Measurements from ENCODE around the gene DMRTC2.

Gene DMRTC2

DNA sequence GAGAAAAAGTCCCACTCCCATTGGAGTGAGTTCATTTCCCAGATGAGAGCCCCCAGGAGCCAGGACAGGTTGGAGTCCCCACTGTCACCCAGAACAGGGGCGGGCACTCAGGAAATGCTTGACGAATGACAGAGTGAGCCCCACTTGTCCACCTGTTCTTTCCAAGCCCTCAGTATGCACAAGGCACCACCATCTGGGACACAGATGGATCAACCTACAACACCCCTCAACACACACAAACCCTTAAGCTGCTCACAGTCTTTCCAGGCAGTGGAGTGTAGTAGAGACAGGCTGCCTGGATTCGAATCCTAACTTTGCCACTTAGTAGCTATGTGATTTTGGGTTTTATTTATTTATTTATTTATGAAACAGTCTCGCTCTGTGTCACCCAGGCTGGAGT is 46.1 kb downstream of the DMRTC2 start:
- DNase-seq (ENCODE audit: low spot score): no peak

DNA sequence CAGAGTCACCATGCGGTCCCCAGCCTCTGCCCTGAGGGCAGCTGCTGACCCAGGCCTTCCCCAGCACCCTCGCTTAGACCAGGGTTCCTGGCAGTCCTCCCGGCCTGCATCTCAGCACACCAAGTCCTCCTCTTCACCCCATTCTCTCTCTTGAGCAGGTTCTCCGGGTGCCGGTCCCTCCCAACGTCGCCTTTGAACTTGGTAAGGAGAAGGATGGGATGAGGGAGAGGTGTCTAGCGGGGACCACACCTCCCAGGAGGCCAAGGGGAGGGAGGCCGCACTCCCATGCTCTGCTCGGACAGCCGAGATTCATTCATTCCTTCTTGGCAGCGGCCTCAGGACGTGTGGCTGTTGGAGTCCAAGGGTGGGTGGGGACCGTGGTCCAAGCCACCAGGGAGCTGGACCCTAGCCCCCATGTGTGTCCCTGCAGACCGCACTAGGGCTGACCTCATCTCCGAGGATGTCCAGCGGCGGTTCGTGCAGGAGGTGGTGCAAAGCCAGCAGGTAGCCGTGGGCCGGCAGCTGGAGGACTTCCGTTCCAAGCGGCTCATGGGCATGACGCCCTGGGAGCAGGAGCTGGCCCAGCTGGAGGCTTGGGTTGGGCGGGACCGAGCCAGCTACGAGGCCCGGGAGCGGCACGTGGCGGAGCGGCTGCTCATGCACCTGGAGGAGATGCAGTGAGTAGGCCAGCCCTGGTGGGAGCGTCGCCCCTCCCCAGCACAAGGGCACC is 47.5 kb downstream of the DMRTC2 start:
- no peak for DNase-seq (ENCODE audit: low spot score)

- DNase-seq (ENCODE audit: low spot score): no peak
These were observed 49.1 kb downstream of the DMRTC2 start for GRCh38 chr19:41893899-41894298.

DNA sequence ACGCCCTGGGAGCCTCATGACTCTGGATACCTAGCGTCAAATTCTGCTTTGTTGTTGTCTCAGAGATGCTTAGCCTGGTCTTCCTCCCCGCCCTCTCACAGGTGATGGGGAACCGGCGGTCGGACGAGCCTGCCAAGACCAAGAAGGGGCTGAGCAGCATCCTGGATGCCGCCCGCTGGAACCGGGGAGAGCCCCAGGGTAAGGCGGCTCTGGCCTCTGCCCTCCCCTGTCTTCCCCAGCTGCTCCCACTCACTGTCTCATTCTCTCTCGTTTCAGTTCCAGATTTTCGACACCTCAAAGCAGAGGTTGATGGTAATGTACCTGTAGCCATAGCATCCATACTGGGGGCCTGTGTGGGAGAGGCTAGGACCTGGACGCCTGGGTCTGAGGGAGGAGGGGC is 49.5 kb downstream of the DMRTC2 start:
- DNase-seq (ENCODE audit: low spot score): no peak

- DNase-seq (ENCODE audit: low spot score): no peak
These were observed 51.1 kb downstream of the DMRTC2 start for GRCh38 chr19:41895745-41896580.

DNA sequence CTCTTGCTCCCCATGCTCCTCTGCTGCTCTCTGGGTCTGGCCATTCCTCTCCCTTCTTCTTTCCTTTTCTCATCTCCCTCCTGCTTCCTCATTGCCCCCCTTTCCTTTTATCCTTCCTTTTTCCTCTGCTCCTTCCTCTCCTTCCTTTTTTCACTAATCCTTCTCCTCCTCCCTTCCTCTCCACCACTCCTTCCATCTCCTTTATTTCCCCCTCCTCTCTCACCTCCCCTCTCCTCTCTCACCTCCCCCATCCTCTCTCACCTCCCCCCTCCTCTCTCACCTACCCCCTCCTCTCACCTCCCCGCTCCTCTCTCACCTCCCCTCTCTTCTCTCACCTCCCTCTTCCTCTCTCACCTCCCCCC is 51.7 kb downstream of the DMRTC2 start:
- DNase-seq (ENCODE audit: low spot score): no peak

DNA sequence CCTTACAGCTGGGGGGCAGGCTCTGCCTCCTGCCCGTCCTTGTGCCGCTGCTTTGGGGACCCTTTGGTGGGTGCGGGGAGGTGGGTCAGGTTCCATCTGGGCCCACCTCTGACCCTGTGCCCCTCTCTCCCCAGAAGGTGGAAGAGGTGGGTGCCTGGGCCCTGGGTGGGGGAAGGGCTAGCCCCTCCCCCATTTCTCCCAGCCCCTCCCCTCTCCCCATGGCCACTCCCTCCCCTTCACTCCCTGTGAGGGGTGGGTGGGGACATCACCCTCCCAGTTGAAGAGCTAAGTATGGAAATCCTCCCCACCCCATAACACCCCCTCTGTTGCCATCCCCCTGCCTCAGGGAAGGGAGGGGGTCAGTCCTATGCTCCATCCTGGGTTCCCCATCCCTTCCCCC is 52.3 kb downstream of the DMRTC2 start:
- DNase-seq (ENCODE audit: low spot score): no peak

DNA sequence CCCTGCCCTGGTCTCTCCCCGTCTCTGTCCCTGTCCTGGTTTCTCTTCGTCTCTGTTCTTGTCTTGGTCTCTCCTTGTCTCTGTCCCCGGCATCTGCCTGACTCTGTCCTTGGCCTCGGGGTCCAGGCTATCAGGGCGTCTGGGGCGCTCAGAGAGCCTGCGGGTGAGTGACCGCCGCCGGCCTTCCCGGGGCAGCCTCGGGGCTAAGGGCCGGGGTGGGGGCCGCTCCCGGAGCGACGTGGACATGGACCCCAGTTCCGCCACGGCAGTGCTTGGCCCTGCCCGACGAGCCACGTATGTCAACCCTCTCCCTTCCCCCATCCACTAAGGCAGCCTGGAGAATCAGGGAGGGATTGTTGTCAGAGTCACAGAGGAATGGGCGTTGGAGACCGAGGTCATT is 53.0 kb downstream of the DMRTC2 start:
- DNase-seq (ENCODE audit: low spot score): no peak

DNA sequence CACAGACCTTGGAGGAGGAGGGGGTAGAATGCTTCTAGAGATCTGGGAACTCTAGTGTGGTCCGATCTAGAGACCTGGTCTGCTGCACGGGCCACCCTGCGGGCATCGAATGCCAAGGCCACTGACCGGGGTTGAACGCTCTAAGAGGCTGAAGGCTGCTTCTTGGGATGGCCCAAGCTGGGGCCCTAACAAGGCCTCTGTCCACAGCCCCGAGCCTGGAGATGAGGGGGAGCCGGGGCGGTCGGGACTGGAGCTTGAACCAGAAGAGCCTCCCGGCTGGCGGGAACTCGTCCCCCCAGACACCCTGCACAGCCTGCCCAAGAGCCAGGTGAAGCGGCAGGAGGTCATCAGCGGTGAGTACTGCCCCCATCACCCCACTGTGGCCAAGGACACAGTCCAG is 53.4 kb downstream of the DMRTC2 start:
- no peak for DNase-seq (ENCODE audit: low spot score)

Data from hematopoietic multipotent progenitor cell treated with erythropoietin and hydrocortisone succinate and interleukin-3 and kit ligand, for 15 days (in vitro differentiated cells).